ENCODE data around the gene ICAM5. TPM values are rescaled to one million over a fixed set of nuclear protein-coding genes. Genes with fewer than 3 reads are reported as not detected.
A peak's percentile ranks its signal among the peaks of the same experiment; 100 is the strongest.

ICAM5 gene
- total RNA-seq, 1 experiment from 2014 or later = 53.9 TPM

DNA sequence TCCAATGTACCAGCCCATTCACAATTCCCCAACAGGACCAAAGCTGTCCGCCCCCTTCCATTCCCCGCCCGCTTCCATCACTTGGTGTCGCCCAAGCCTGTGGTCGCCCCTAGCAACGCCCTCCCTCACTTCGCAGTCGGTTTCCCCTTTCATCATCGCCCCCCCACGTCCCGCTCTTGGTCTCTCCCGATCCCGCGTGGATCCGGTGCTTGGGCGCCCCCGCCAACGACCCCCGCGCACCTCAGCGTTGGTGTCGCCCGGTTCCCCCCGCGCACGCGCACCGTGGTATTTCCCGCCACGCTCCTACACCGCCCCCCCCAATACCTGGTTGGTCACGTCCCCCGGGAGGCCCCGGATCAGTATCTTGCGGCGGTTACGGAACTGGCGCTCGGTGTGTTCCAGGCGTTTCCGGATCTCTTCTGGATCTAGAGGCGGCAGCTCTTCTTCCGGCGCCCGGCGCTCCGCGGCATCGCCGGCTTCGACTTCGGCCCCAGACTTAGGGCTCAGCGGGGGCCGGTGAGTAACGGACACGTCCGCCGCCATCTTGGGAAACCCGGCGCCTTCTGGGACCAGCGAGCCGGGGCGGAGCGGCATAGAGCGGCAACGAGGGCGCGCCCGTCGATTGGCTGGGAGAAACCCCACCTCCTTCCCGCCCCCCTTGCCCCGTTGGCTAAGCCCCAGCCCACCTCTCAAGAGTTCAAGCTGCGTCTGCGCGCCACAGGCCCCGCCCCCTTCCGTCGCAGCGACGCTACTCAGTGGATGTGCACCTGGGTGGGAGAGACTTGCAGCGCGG is 43.4 kb downstream of the ICAM5 start, which contains the start of gene RAVER1:
TSS of gene RAVER1 (minus strand) at position 565 of the 793 bp plus-strand sequence. CDS start at position 543, 22 bp downstream.
- no peaks in the 10 kb centered on the region for H3K9me2 ChIP-seq (ENCODE audit: insufficient read depth)
- peak within 1 kb of the TSS; percentile 77 to 93 for H3K4me3 ChIP-seq (replicated peaks in 1 of 2; ENCODE audit: low read depth in 1 of 2, low read length in 2 of 2)
- CTCF ChIA-PET = interaction anchor here (0.6 to 1.7 kb wide), 5 partner anchors 44 to 233 kb away, joined by 3 to 4 read pairs (median 3); partner anchors contain the start of gene ICAM5
- H3K27ac ChIP-seq (ENCODE audit: low read depth, low read length) = peak within 1 kb of the TSS; percentile 90
- no TSS peak for BruUV-seq (replicated peaks)
- RAD21 ChIA-PET (ENCODE audit: low non-redundant PET in 1 of 2, low total read pairs in 2 of 2, uncharacterized antibody in 2 of 2, unreplicated experiment in 2 of 2) = interaction anchor here (0.9 to 1.0 kb wide), 2 partner anchors 44 to 64 kb away, joined by 3 to 6 read pairs; no protein-coding TSS in a partner anchor
- H3K9ac ChIP-seq (ENCODE audit: low read length) = peak within 1 kb of the TSS; percentile 75
- ATAC-seq = peak; percentile 81
- H3K4me1 ChIP-seq (ENCODE audit: control insufficient read depth in 1 of 2, insufficient read depth in 2 of 2, low read length in 2 of 2) = peaks cover 6 to 28% of the 10 kb centered on the region in 2 experiments; a peak in 3 of 4 replicates
- peak; percentile 92 for DNase-seq (ENCODE audit: low read depth, low spot score)
- H3K27me3 ChIP-seq (ENCODE audit: insufficient read depth, low read length) = no peaks in the 10 kb centered on the region
- H4K20me1 ChIP-seq (ENCODE audit: insufficient read depth) = no peaks in the 10 kb centered on the region
- peak within 1 kb of the TSS; percentile 100 for H3K4me2 ChIP-seq (ENCODE audit: low read length)
- POLR2A ChIA-PET = interaction anchor here (0.8 to 2.5 kb wide), 5 partner anchors 11 to 73 kb away, joined by 4 to 26 read pairs (median 6); partner anchors contain the start of genes ICAM5 and TYK2
- H2AFZ ChIP-seq (ENCODE audit: low read depth, low read length, poor library complexity, severe bottlenecking) = peak within 1 kb of the TSS; percentile 58
- intact Hi-C loops (cut with micrococcal nuclease) = loop anchor here (2.0 kb wide), 1 partner anchor 44 kb away; the partner anchor contains the start of gene ICAM5
- peaks cover 53% of the 10 kb centered on the region for H3K79me2 ChIP-seq (ENCODE audit: insufficient read depth, low read length)
- no peaks in the 10 kb centered on the region for H3K9me3 ChIP-seq (ENCODE audit: control insufficient read depth in 1 of 2, insufficient read depth in 1 of 2, low read depth in 1 of 2, low read length in 2 of 2)
- H3K36me3 ChIP-seq (ENCODE audit: control insufficient read depth in 1 of 2, insufficient read depth in 2 of 2, low read length in 2 of 2) = peaks cover 15 to 27% of the 10 kb centered on the region in 2 experiments
- peak; percentile 78; the same call in 1 of the 2 replicates for TF ChIP-seq EGR1 (IDR thresholded peaks at IDR 0.05; ENCODE audit: low read depth)
- TF ChIP-seq ZNF274 (IDR thresholded peaks at IDR 0.05; ENCODE audit: low read depth, low read length) = no peak
- TF ChIP-seq, protein P1, sequence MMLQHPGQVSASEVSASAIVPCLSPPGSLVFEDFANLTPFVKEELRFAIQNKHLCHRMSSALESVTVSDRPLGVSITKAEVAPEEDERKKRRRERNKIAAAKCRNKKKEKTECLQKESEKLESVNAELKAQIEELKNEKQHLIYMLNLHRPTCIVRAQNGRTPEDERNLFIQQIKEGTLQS (IDR thresholded peaks at IDR 0.05) = no peak
- TF ChIP-seq SP1 (IDR thresholded peaks at IDR 0.05; ENCODE audit: low read depth) = peak; percentile 77
- TF ChIP-seq POLR2A (IDR thresholded peaks at IDR 0.05; ENCODE audit: borderline replicate concordance, extremely low read depth, insufficient read depth, insufficient read length) = peak; percentile 82
- peak; percentile 84 for TF ChIP-seq POLR2AphosphoS5 (IDR thresholded peaks at IDR 0.05; ENCODE audit: low read depth, low read length)
- TF ChIP-seq YY1 (IDR thresholded peaks at IDR 0.05; ENCODE audit: extremely low read depth, insufficient replicate concordance, low read depth, low read length) = peak; percentile 93
- TF ChIP-seq SRF (IDR thresholded peaks at IDR 0.05; ENCODE audit: low read depth) = no peak
- TF ChIP-seq ZFX (IDR thresholded peaks at IDR 0.05) = peak; percentile 28; the same call in 1 of the 2 replicates
- peak; percentile 95 for TF ChIP-seq TCF7L2 (IDR thresholded peaks at IDR 0.05; ENCODE audit: borderline replicate concordance, extremely low read depth, insufficient read depth, insufficient read length)
- TF ChIP-seq, protein P2, sequence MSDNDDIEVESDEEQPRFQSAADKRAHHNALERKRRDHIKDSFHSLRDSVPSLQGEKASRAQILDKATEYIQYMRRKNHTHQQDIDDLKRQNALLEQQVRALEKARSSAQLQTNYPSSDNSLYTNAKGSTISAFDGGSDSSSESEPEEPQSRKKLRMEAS (IDR thresholded peaks at IDR 0.05) = peak; percentile 88
- TF ChIP-seq, protein P3, sequence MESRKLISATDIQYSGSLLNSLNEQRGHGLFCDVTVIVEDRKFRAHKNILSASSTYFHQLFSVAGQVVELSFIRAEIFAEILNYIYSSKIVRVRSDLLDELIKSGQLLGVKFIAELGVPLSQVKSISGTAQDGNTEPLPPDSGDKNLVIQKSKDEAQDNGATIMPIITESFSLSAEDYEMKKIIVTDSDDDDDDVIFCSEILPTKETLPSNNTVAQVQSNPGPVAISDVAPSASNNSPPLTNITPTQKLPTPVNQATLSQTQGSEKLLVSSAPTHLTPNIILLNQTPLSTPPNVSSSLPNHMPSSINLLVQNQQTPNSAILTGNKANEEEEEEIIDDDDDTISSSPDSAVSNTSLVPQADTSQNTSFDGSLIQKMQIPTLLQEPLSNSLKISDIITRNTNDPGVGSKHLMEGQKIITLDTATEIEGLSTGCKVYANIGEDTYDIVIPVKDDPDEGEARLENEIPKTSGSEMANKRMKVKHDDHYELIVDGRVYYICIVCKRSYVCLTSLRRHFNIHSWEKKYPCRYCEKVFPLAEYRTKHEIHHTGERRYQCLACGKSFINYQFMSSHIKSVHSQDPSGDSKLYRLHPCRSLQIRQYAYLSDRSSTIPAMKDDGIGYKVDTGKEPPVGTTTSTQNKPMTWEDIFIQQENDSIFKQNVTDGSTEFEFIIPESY (IDR thresholded peaks at IDR 0.05; ENCODE audit: extremely low read depth, insufficient replicate concordance, low read length) = no peak
- peak; percentile 80 for TF ChIP-seq SIN3A (IDR thresholded peaks at IDR 0.05; ENCODE audit: low read depth)
- peak; percentile 71 for TF ChIP-seq JUND (IDR thresholded peaks at IDR 0.05)
- TF ChIP-seq CEBPB (IDR thresholded peaks at IDR 0.05; ENCODE audit: low read depth) = no peak

Data from HCT116 (cell line).